ENCODE results near the gene STAB1.

STAB1 gene

GRCh38 chr3:52539010-52539653, 44.0 kb downstream of the STAB1 start:
- TF ChIP-seq CTCF (IDR thresholded peaks at IDR 0.05; ENCODE audit: control insufficient read depth, extremely low read depth, insufficient read depth), result no peak
- H3K4me3 ChIP-seq (ENCODE audit: low read depth, low read length), result no peak overlapping the region
- DNase-seq (ENCODE audit: low read depth), result no peak

- TF ChIP-seq CTCF (IDR thresholded peaks at IDR 0.05; ENCODE audit: control insufficient read depth, extremely low read depth, insufficient read depth), result no peak
- DNase-seq (ENCODE audit: low read depth), result no peak
- H3K4me3 ChIP-seq (ENCODE audit: low read depth, low read length), result no peak overlapping the region
Observed at GRCh38 chr3:52541050-52541449, 45.9 kb downstream of the STAB1 start.

- H3K4me3 ChIP-seq (ENCODE audit: low read depth, low read length), result no peak overlapping the region
- TF ChIP-seq CTCF (IDR thresholded peaks at IDR 0.05; ENCODE audit: control insufficient read depth, extremely low read depth, insufficient read depth), result no peak
- DNase-seq (ENCODE audit: low read depth), result no peak
Observed at GRCh38 chr3:52544937-52545336, 49.8 kb downstream of the STAB1 start.

- no peak for DNase-seq (ENCODE audit: low read depth)
Observed at GRCh38 chr3:52546111-52546901, 51.2 kb downstream of the STAB1 start.

GRCh38 chr3:52547143-52547542, 52.0 kb downstream of the STAB1 start:
- TF ChIP-seq CTCF (IDR thresholded peaks at IDR 0.05; ENCODE audit: control insufficient read depth, extremely low read depth, insufficient read depth), result no peak
- DNase-seq (ENCODE audit: low read depth), result no peak
- H3K4me3 ChIP-seq (ENCODE audit: low read depth, low read length), result no peak overlapping the region

More at GRCh38 chr3:52546111-52546901, 51.2 kb downstream of the STAB1 start:
- H3K4me3 ChIP-seq (ENCODE audit: low read depth, low read length), result no peak overlapping the region
- TF ChIP-seq CTCF (IDR thresholded peaks at IDR 0.05; ENCODE audit: control insufficient read depth, extremely low read depth, insufficient read depth), result no peak

GRCh38 chr3:52551118-52551517, 56.0 kb downstream of the STAB1 start:
- DNase-seq (ENCODE audit: low read depth), result no peak
- TF ChIP-seq CTCF (IDR thresholded peaks at IDR 0.05; ENCODE audit: control insufficient read depth, extremely low read depth, insufficient read depth), result no peak
- H3K4me3 ChIP-seq (ENCODE audit: low read depth, low read length), result no peak overlapping the region
